Testis (tissue), 3 donors: ENCODE data around the gene PIP4K2A. TPM values are rescaled to one million over a fixed set of nuclear protein-coding genes. Genes with fewer than 3 reads are reported as not detected.
"Not testable (repeated sequence)": the region's sequence is repeated elsewhere in the genome, so short reads cannot be mapped to it uniquely, and the experiment has no call there.

Experiments used
- DNase-seq: peaks from one replicate; pipeline ENCODE4 v3.0.0-alpha.2; 2019
- H3K27ac ChIP-seq, 2 donors: fragments of 200-600 bp; sonication (generic); one replicate each; pipeline ENCODE4 v1.5.1; 2019
- H3K27me3 ChIP-seq: fragments of 200-600 bp; sonication (generic); one replicate; pipeline ENCODE4 v1.5.1; 2019
- H3K36me3 ChIP-seq: fragments of 200-600 bp; sonication (generic); one replicate; pipeline ENCODE4 v1.5.1; 2017; ENCODE audit warnings: low read depth; ENCODE audit errors: missing control alignments
- H3K4me1 ChIP-seq: fragments of 200-600 bp; sonication (generic); one replicate; pipeline ENCODE4 v1.5.1; 2019
- H3K4me3 ChIP-seq, 2 donors: fragments of 200-600 bp; sonication (generic); one replicate each; pipeline ENCODE4 v1.5.1; 2017 to 2019
- H3K9me3 ChIP-seq: fragments of 200-600 bp; sonication (generic); one replicate; pipeline ENCODE4 v1.5.1; 2017
- CTCF ChIP-seq, 3 experiments: fragments of 450-650 bp in 2 of 3; fragments of 200-600 bp in 1 of 3; sonication (generic) in 1 of 3; IDR thresholded peaks; one replicate each; pipeline ENCODE4 v1.5.1; 2016 to 2019; ENCODE audit warnings: antibody characterized with exemption in 3 of 3, mild to moderate bottlenecking in 2 of 3, moderate library complexity in 1 of 3
- POLR2A ChIP-seq: fragments of 450-650 bp; IDR thresholded peaks from one replicate; pipeline ENCODE4 v1.6.1; 2017; ENCODE audit warnings: antibody characterized with exemption, mild to moderate bottlenecking, moderate library complexity
- WGBS, 2 donors: methylation state at CpG; one replicate each; pipeline ENCODE4 v1.1.5; 2018; 5-methylcytosine and 5-hydroxymethylcytosine counted together
- intact Hi-C: fragments of 100-400 bp; cut with DNase I; formaldehyde crosslinking; loops from one replicate; pipeline ENCODE4 v1.15.1; 2023; ENCODE audit warnings: low total_unique reads
- polyA plus RNA-seq: library from polyadenylated mRNA; stranded (reverse); fragments of 350-450 nt; fragmentation: Illumina TruSeq; extraction: RNeasy Lipid Tissue Mini Kit (QIAGEN cat#74804); gene quantifications from one replicate; pipeline ENCODE4 v1.2.3, GENCODE V29; 2014; ENCODE audit warnings: low read depth, low replicate concordance; ENCODE audit not compliant: insufficient read depth
- total RNA-seq, 2 donors: library from RNA; depleted of rRNA; stranded (reverse); fragments of >200 nt; gene quantifications; one replicate each; pipeline ENCODE4 v1.2.3, GENCODE V29; 2016

The PIP4K2A gene
- total and polyA plus RNA-seq, 3 donors from 2014 or later: 12.6 to 26.0 (median 15.8) TPM

- intact Hi-C loops: no loop called here
- no peaks in the 10 kb centered on the region for H3K27me3 ChIP-seq
- no peaks in the 10 kb centered on the region for H3K36me3 ChIP-seq
- no peak overlapping the region for H3K27ac ChIP-seq
- no peaks in the 10 kb centered on the region for H3K9me3 ChIP-seq
- no peaks in the 10 kb centered on the region for H3K4me1 ChIP-seq
- 50 to 55% methylated on average over 3 of the region's 3 CpGs for WGBS, 2 donors
- no peak for DNase-seq
- TF ChIP-seq POLR2A (no peak), CTCF (IDR thresholded peaks at IDR 0.05) (no peak)
- H3K4me3 ChIP-seq: no peak overlapping the region
These were observed 39.4 kb upstream of the PIP4K2A start for GRCh38 chr10:22753786-22754185.

GRCh38 chr10:22752272-22752889 is 38.0 kb upstream of the PIP4K2A start:
- WGBS, 2 donors: 73 to 77% methylated on average over 2 of the region's 2 CpGs
- no peak for TF ChIP-seq POLR2A
- no peak for TF ChIP-seq CTCF (IDR thresholded peaks at IDR 0.05)
- Histone ChIP-seq H3K27me3 (no peaks in the 10 kb centered on the region), H3K4me3 (no peak overlapping the region), H3K27ac (no peak overlapping the region), H3K9me3 (no peaks in the 10 kb centered on the region), H3K4me1 (no peaks in the 10 kb centered on the region), H3K36me3 (no peaks in the 10 kb centered on the region)
- intact Hi-C loops: no loop called here
- DNase-seq: no peak

- DNase-seq: no peak
- Histone ChIP-seq H3K4me1 (no peaks in the 10 kb centered on the region), H3K4me3 (no peak overlapping the region), H3K27ac (no peak overlapping the region), H3K36me3 (no peaks in the 10 kb centered on the region), H3K9me3 (no peaks in the 10 kb centered on the region), H3K27me3 (no peaks in the 10 kb centered on the region)
- intact Hi-C loops: no loop called here
- no peak for TF ChIP-seq CTCF (IDR thresholded peaks at IDR 0.05)
- no peak for TF ChIP-seq POLR2A
- 91 to 93% methylated on average over 2 of the region's 2 CpGs for WGBS, 2 donors
These were observed 35.8 kb upstream of the PIP4K2A start for GRCh38 chr10:22750131-22750530.

GRCh38 chr10:22744858-22745257 is 30.5 kb upstream of the PIP4K2A start:
- H3K4me3 ChIP-seq, H3K27me3 ChIP-seq, H3K9me3 ChIP-seq, DNase-seq, intact Hi-C loops, H3K36me3 ChIP-seq, H3K4me1 ChIP-seq, H3K27ac ChIP-seq: not testable (repeated sequence)
- WGBS, 2 donors: 88 to 92% methylated on average over 2 of the region's 2 CpGs

GRCh38 chr10:22742678-22743077 is 28.3 kb upstream of the PIP4K2A start:
- Histone ChIP-seq H3K27ac (no peak overlapping the region), H3K4me3 (no peak overlapping the region), H3K9me3 (no peaks in the 10 kb centered on the region), H3K36me3 (no peaks in the 10 kb centered on the region), H3K4me1 (no peaks in the 10 kb centered on the region), H3K27me3 (no peaks in the 10 kb centered on the region)
- DNase-seq: no peak
- intact Hi-C loops: no loop called here
- 91 to 94% methylated on average over 1 of the region's 1 CpG for WGBS, 2 donors
- no peak for TF ChIP-seq POLR2A
- no peak for TF ChIP-seq CTCF (IDR thresholded peaks at IDR 0.05)

- H3K27ac ChIP-seq, H3K4me1 ChIP-seq, H3K4me3 ChIP-seq, H3K27me3 ChIP-seq, H3K9me3 ChIP-seq, DNase-seq, intact Hi-C loops, H3K36me3 ChIP-seq: not testable (repeated sequence)
- WGBS, 2 donors: 93 to 96% methylated on average over 4 of the region's 4 CpGs
These were observed 27.3 kb upstream of the PIP4K2A start for GRCh38 chr10:22741631-22742030.
